Endothelial cell of umbilical vein (primary cell): Measurements from ENCODE around the gene PROSER1.

Experiments
- CTCF ChIP-seq, 2 donors: IDR thresholded peaks; 1 replicate in 1 of 2; 2 replicates in 1 of 2; pipeline ENCODE4 v1.5.1; 2011; ENCODE audit warnings: low read length in 2 of 2, mild to moderate bottlenecking in 2 of 2, moderate library complexity in 2 of 2, control low read depth in 1 of 2, inconsistent platforms in 1 of 2, low read depth in 1 of 2; ENCODE audit not compliant: insufficient read depth in 1 of 2; ENCODE audit errors: extremely low read depth in 1 of 2
- EZH2 ChIP-seq: IDR thresholded peaks from 2 replicates; pipeline ENCODE4 v1.6.1; 2012; ENCODE audit warnings: borderline replicate concordance, low read depth, mild to moderate bottlenecking, moderate library complexity, low read length, inconsistent platforms; ENCODE audit not compliant: severe bottlenecking
- JUN ChIP-seq: IDR thresholded peaks from 2 replicates; pipeline ENCODE4 v1.6.1; 2011; ENCODE audit warnings: borderline replicate concordance, low read depth; ENCODE audit not compliant: insufficient read length, insufficient read depth
- MAX ChIP-seq: IDR thresholded peaks from 2 replicates; pipeline ENCODE4 v1.6.1; 2011; ENCODE audit not compliant: insufficient read depth, insufficient read length
- MYC ChIP-seq: IDR thresholded peaks from one replicate; pipeline ENCODE4 v1.6.1; 2011; ENCODE audit warnings: mild to moderate bottlenecking, low read depth, low read length
- POLR2A ChIP-seq: IDR thresholded peaks from 2 replicates; pipeline ENCODE4 v1.6.1; 2012; ENCODE audit warnings: low read depth, mild to moderate bottlenecking, control low read depth, low read length
- POLR2AphosphoS5 ChIP-seq: IDR thresholded peaks from 2 replicates; pipeline ENCODE4 v1.6.1; 2012; ENCODE audit warnings: low read depth, mild to moderate bottlenecking, control low read depth, low read length, moderate library complexity; ENCODE audit not compliant: insufficient read depth

DNA sequence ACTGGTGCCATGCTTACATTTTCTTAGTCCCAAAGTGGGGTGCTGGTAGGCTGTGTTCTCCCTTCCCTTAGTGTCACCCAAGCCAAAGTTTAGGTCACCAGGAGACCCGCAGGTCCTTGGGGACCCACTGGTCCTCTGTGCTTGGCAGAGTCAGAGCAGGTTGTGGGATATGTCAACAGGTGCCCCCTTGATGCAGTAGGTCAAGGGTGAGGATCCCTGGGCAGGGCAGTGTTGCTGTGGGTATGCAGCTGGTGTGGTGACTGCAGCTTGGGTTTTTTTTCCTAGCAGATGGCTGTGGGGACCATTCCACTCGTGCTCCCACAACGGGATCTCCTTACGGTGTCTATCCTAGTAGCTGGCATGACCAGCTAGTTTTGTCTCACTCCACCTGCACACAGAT lies 24.1 kb upstream of the PROSER1 start:
- TF ChIP-seq CTCF (IDR thresholded peaks at IDR 0.05; ENCODE audit: extremely low read depth in 1 of 2, insufficient read depth in 1 of 2, low read depth in 1 of 2, low read length in 2 of 2) (no peak), POLR2AphosphoS5 (no peak), MAX (no peak), POLR2A (no peak), MYC (no peak), JUN (no peak), EZH2 (no peak)
